Astrocyte of the cerebellum (primary cell): Measurements from ENCODE around the gene TNFSF4.
"Not testable (repeated sequence)": the region's sequence is repeated elsewhere in the genome, so short reads cannot be mapped to it uniquely, and the experiment has no call there.

Experiments used
- DNase-seq: peaks from one replicate; pipeline ENCODE4 v3.0.0-alpha.2; 2011; ENCODE audit warnings: low read depth
- H3K4me3 ChIP-seq: 2 replicates; pipeline ENCODE4 v1.5.1; 2011; ENCODE audit warnings: mild to moderate bottlenecking, low read depth, low read length, moderate library complexity
- CTCF ChIP-seq: IDR thresholded peaks from 2 replicates; pipeline ENCODE4 v1.5.1; 2012; ENCODE audit warnings: low read length, low read depth, moderate library complexity, mild to moderate bottlenecking; ENCODE audit errors: missing control alignments
- in situ Hi-C: cut with HindIII; loops from 2 replicates; pipeline ENCODE4 v1.10.0; 2017; ENCODE audit warnings: low sequenced_read_pairs

TNFSF4 gene

DNA sequence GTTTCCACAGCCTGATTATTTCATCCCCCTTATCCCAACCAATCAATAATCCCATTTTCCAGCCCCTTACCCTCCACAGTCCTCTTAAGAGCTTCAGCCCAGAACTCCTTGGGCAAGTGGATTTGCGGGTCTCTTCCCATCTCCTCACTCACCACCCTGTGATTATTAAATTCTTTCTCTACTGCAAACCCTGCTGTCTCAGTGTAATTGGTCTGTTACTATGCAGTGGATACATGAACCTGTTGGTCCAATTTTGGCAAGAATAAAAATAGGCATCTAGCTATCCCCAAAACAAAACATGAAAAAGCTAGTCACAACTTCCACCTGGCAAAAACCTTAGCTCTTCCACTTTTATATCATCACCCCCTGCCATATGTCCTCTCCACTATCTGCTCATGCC is 36.2 kb upstream of the TNFSF4 start:
- in situ Hi-C loops, result no loop called here
- H3K4me3 ChIP-seq, result no peak overlapping the region
- no peak for TF ChIP-seq CTCF
- no peak for DNase-seq

DNA sequence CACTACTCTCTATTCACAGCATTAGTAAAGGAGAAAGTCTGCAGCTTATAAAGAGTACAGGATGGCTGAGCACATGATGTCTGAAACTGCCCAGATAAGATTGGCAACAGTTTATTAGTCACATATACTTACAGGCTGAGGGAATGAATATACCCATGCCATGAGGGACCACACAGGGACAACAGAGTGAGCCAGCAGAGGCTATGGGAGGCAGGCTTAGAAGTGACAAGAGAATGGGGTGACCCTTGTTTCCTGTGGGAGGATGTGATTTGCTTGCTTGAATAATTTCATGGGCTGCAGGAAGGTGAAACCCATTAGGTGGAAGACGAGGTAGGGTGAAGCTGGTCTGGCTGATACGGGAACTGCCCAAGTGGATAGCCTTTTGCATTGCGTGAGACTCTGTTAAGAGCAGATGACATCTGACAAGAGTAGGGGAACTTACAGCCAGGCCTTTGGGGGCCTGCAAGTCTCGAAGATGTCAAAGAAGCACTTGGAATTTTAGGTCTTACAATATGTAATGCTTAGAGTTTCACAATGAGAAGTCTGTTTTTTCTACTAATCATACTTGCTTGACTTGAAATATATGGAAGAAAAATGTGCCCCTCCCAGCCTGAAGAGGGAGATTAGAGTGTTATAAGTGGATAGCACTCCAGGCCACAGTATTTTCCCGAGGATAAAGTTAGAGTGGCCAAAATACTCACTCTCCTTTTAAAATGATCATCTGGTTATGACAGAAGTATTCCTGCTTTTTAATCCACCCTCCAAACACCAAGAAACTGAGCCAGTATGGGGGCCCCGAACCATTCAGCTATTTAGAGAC is 34.6 kb upstream of the TNFSF4 start:
- DNase-seq, result no peak

DNA sequence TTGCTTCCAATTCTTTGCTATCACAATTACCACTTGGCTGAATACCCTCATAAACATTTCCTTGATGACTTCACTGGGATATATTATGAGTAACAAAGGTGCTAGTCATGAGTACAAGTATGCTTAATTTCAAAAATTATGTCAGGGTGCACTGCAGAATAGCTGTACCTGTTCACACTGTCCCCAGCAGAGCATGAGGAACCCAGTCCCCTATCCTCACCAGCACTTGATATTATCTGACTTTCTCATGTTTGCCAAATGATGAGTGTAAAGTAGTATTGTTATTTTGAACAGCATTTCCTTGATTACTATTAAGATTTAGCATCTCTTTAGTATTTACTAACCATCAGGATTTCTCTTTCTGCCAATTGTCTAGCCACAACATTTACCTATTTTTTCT is 33.5 kb upstream of the TNFSF4 start:
- no peak for DNase-seq
- no peak overlapping the region for H3K4me3 ChIP-seq
- in situ Hi-C loops, result no loop called here
- no peak for TF ChIP-seq CTCF

More for the DNA sequence above, 34.6 kb upstream of the TNFSF4 start:
- H3K4me3 ChIP-seq, result no peak overlapping the region
- TF ChIP-seq CTCF, result no peak
- in situ Hi-C loops, result no loop called here

DNA sequence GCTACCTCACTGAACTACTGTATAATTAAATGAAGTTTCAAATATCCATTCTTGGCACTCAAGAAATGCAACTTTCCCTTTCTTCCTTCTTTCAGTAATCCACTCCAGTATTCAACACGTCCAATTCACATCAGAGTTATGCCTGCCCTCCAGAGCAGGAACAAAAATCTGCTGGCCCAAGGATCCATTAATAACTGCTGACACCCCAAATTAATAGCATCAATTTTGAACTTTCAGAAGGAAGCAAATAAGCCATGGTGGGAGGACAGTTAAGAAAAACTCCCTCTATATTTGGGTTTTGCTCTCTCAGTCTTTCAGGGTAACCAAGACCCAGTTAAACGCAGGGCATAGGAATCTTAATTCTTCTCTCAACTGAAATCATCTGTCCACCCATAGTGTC is 31.9 kb upstream of the TNFSF4 start:
- no peak for DNase-seq
- in situ Hi-C loops, result no loop called here
- no peak overlapping the region for H3K4me3 ChIP-seq
- no peak for TF ChIP-seq CTCF

DNA sequence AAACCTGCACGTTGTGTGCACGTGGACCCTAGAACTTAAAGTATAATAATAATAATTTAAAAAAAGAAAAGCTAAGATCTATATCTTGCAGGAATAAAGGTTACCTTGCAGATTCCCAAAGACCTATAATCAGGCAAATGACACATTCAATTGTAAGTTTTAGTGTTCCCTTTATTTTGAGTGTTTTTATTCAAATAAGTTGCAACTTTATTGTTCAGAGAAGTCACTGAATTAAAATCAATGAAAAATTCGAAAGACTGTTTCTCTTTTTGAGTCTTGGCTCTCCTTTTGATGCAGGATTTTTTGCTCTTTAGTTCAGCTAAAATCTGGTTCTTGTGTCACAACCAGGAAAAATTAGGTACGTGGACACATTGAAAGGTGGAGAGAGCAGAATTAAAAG is 27.8 kb upstream of the TNFSF4 start:
- in situ Hi-C loops, result no loop called here
- TF ChIP-seq CTCF, result no peak
- no peak overlapping the region for H3K4me3 ChIP-seq
- DNase-seq, result no peak

GRCh38 chr1:173234434-173234833 is 27.3 kb upstream of the TNFSF4 start:
- H3K4me3 ChIP-seq, in situ Hi-C loops, DNase-seq: not testable (repeated sequence)

DNA sequence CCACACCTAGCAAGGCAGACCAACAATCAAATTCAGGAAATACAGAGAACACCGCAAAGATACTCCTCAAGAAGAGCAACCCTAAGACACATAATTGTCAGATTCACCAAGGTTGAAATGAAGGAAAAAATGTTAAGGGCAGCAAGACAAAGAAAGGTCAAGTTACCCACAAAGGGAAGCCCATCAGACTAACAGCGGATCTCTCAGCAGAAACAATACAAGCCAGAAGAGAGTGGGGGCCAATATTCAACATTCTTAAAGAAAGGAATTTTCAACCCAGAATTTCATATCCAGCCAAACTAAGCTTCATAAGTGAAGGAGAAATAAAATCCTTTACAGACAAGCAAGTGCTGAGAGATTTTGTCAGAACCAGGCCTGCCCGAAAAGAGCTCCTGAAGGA is 21.9 kb upstream of the TNFSF4 start:
- in situ Hi-C loops, DNase-seq, H3K4me3 ChIP-seq: not testable (repeated sequence)

DNA sequence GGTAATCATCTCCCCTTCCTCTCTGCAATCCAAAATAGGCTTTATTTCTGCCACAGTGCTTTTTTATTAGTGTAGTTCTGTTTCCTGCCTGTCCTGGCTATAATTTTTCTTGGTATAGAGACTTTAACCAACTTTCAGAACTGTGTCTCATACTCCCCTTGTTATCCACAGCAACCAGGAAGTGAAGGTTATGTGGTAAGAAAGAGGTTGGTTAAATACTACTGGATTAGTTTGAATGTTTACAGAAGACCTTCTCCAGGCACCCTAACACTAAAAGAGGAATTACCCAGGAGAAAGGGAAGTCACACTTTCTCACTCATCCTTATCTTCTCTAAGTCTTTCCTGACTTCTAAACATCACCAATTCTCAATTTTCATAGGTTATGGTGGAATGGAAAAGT is 17.8 kb upstream of the TNFSF4 start:
- H3K4me3 ChIP-seq, result no peak overlapping the region
- no peak for DNase-seq
- in situ Hi-C loops, result no loop called here
- no peak for TF ChIP-seq CTCF
